Hepatocyte (in vitro differentiated cells): Measurements from ENCODE around the gene TCF12.

Experiments used
- EZH2 ChIP-seq: fragments of 200-600 bp; sonication (generic); IDR thresholded peaks from 2 replicates; pipeline ENCODE4 v1.6.1; 2016; ENCODE audit warnings: antibody characterized with exemption, mild to moderate bottlenecking, borderline replicate concordance
- EZH2phosphoT487 ChIP-seq: fragments of 200-600 bp; sonication (generic); IDR thresholded peaks from one replicate; pipeline ENCODE4 v1.6.1; 2018; ENCODE audit warnings: antibody characterized with exemption, mild to moderate bottlenecking, low read depth, moderate library complexity; ENCODE audit not compliant: unreplicated experiment, severe bottlenecking
- TF ChIP-seq, protein P1 (sequence below): fragments of 200-600 bp; sonication (generic); IDR thresholded peaks from 2 replicates; pipeline ENCODE4 v1.5.1; 2016; ENCODE audit warnings: antibody characterized with exemption, mild to moderate bottlenecking; ENCODE audit not compliant: poor library complexity

DNA sequence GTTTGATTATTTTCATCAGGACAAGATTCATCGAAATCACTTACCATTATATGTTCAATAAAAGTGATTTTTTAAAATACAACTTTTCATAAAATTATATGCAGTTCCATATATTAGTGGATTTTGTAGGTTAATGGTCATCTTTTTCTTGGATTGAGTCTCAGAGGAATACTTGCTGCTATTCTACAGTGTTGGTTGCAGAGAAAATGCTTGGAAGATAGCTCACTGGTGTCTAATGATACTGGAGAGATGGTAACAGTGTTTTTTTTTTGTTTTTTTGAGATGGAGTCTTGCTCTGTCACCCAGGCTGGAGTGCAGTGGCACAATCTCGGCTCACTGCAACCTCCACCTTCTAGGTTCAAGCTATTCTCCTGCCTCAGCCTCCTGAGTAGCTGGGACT, 143.3 kb downstream of the TCF12 start:
- TF ChIP-seq EZH2 (no peak), EZH2phosphoT487 (no peak)
- TF ChIP-seq, protein P1, sequence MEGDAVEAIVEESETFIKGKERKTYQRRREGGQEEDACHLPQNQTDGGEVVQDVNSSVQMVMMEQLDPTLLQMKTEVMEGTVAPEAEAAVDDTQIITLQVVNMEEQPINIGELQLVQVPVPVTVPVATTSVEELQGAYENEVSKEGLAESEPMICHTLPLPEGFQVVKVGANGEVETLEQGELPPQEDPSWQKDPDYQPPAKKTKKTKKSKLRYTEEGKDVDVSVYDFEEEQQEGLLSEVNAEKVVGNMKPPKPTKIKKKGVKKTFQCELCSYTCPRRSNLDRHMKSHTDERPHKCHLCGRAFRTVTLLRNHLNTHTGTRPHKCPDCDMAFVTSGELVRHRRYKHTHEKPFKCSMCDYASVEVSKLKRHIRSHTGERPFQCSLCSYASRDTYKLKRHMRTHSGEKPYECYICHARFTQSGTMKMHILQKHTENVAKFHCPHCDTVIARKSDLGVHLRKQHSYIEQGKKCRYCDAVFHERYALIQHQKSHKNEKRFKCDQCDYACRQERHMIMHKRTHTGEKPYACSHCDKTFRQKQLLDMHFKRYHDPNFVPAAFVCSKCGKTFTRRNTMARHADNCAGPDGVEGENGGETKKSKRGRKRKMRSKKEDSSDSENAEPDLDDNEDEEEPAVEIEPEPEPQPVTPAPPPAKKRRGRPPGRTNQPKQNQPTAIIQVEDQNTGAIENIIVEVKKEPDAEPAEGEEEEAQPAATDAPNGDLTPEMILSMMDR, result no peak
